K562 (cell line): ENCODE data around the gene TMEM205. TPM values are rescaled to one million over a fixed set of nuclear protein-coding genes. Genes with fewer than 3 reads are reported as not detected.
A peak's percentile ranks its signal among the peaks of the same experiment; 100 is the strongest.

Experiments
- CCNT2 ChIP-seq: IDR thresholded peaks from 2 replicates; pipeline ENCODE4 v1.6.1; 2011; ENCODE audit warnings: borderline replicate concordance, low read depth, mild to moderate bottlenecking, moderate library complexity, mixed read lengths, low read length; ENCODE audit not compliant: insufficient read length; ENCODE audit errors: extremely low read depth
- COPS2 ChIP-seq: fragments of 450-650 bp; conservative IDR thresholded peaks from 2 replicates; pipeline ENCODE4 v1.6.1; 2016; ENCODE audit warnings: mild to moderate bottlenecking, moderate library complexity
- FIP1L1 ChIP-seq: fragments of 200-400 bp; formaldehyde crosslinking; IDR thresholded peaks from 2 replicates; pipeline ENCODE4 v1.6.1; 2018; ENCODE audit warnings: mild to moderate bottlenecking, low read depth, low read length; ENCODE audit not compliant: poor library complexity, severe bottlenecking
- HSF4 ChIP-seq: fragments of 250-450 bp; sonication (Bioruptor Pico); IDR thresholded peaks from 2 replicates; pipeline ENCODE4 v2.1.2; 2022; ENCODE audit warnings: mild to moderate bottlenecking, moderate library complexity, borderline replicate concordance
- KAT2B ChIP-seq: IDR thresholded peaks from one replicate; pipeline ENCODE4 v1.6.1; 2012; ENCODE audit warnings: low read depth, mild to moderate bottlenecking, control low read depth, inconsistent platforms, low read length, moderate library complexity
- NR2C1 ChIP-seq, 2 experiments: fragments of 450-650 bp; IDR thresholded peaks; 2 replicates each; pipeline ENCODE4 v1.6.1; 2017; ENCODE audit warnings: mild to moderate bottlenecking in 2 of 2, antibody characterized with exemption in 1 of 2, inconsistent platforms in 1 of 2, missing compliant biosample characterization in 1 of 2, missing genetic modification characterization in 1 of 2
- NR4A1 ChIP-seq, 2 experiments: fragments of 250-450 bp in 1 of 2; fragments of 450-650 bp in 1 of 2; sonication (Bioruptor Pico) in 1 of 2; IDR thresholded peaks; 2 replicates each; pipeline versions ENCODE4 v1.4.0 to v1.6.1; 2016 to 2020; ENCODE audit warnings: mild to moderate bottlenecking in 2 of 2, missing compliant biosample characterization in 1 of 2, missing genetic modification characterization in 1 of 2, moderate library complexity in 1 of 2
- PCBP1 ChIP-seq: fragments of 200-400 bp; formaldehyde crosslinking; IDR thresholded peaks from 2 replicates; pipeline ENCODE4 v1.6.1; 2018; ENCODE audit warnings: mild to moderate bottlenecking, low read depth, low read length; ENCODE audit not compliant: poor library complexity, severe bottlenecking
- PHF21A ChIP-seq: fragments of 450-650 bp; IDR thresholded peaks from 2 replicates; pipeline ENCODE4 v1.6.1; 2017; ENCODE audit warnings: low read depth, borderline replicate concordance
- SRSF9 ChIP-seq: fragments of 200-400 bp; formaldehyde crosslinking; IDR thresholded peaks from 2 replicates; pipeline ENCODE4 v1.6.1; 2017; ENCODE audit warnings: low read depth, low read length, borderline replicate concordance
- ZFX ChIP-seq: sonication (generic); formaldehyde crosslinking; IDR thresholded peaks from 2 replicates; pipeline ENCODE4 v1.8.0; 2022; ENCODE audit warnings: mild to moderate bottlenecking, missing genetic modification reagents, moderate library complexity
- ZMIZ1 ChIP-seq, 2 experiments: fragments of 150-350 bp in 1 of 2; IDR thresholded peaks; 2 replicates each; pipeline ENCODE4 v1.6.1; 2012 to 2016; ENCODE audit warnings: low read depth in 2 of 2, low read length in 2 of 2, mild to moderate bottlenecking in 1 of 2, moderate library complexity in 1 of 2
- polyA plus RNA-seq, 8 experiments: library from polyadenylated mRNA; depleted of rRNA in 4 of 8; stranded (reverse) in 5 of 8; unstranded in 3 of 8; fragments of >200 nt; fragmentation: Nextera tagmentation in 2 of 8; fragmentation: Illumina TruSeq in 1 of 8; extraction: Ambion mirVana in 2 of 8; extraction: Trizol in 1 of 8; gene quantifications; 2 replicates each; pipeline versions ENCODE4 v1.2.1 to v1.2.3, GENCODE V29; 2011 to 2014; ENCODE audit warnings: inconsistent platforms in 1 of 8, missing spikeins in 1 of 8
- total RNA-seq, 7 experiments: library from RNA; depleted of rRNA in 6 of 7; stranded (reverse); fragments of >200 nt in 6 of 7; fragmentation: Illumina TruSeq in 2 of 7; extraction: Trizol in 2 of 7; gene quantifications; 2 replicates each; pipeline versions ENCODE4 v1.2.1 to v1.2.3, GENCODE V29; 2011 to 2021; ENCODE audit warnings: low replicate concordance in 1 of 7
- TF ChIP-seq, protein P1 (sequence below): fragments of 450-650 bp; formaldehyde crosslinking; IDR thresholded peaks from 2 replicates; pipeline ENCODE4 v1.4.0; 2020; ENCODE audit warnings: mild to moderate bottlenecking, moderate library complexity
- TF ChIP-seq, protein P2 (sequence below): fragments of 450-650 bp; IDR thresholded peaks from 2 replicates; pipeline ENCODE4 v1.6.1; 2017; ENCODE audit warnings: antibody characterized with exemption, mild to moderate bottlenecking

The TMEM205 gene
- total and polyA plus RNA-seq, 9 of the 15 experiments (the other 6 are each of a cell fraction or from before 2014, with no cell fraction given): 21.3 to 81.5 (median 44.1) TPM

- TF ChIP-seq KAT2B: no peak
- no peak for TF ChIP-seq COPS2
- TF ChIP-seq PHF21A: no peak
- TF ChIP-seq HSF4 (CRISPR knock-in tag): no peak
- TF ChIP-seq PCBP1: peak; percentile 81
- peak; percentile 13; the same call in 1 of the 2 replicates for TF ChIP-seq ZFX (CRISPR knock-in tag)
- no peak for TF ChIP-seq NR4A1 (CRISPR knock-in tag; IDR thresholded peaks at IDR 0.05)
- TF ChIP-seq NR4A1 (tag; IDR thresholded peaks at IDR 0.05): no peak
- TF ChIP-seq ZMIZ1 (IDR thresholded peaks at IDR 0.05; ENCODE audit: low read depth in 2 of 2, low read length in 2 of 2): peak in 1 of 2 experiments; percentile 32; a peak in 1 of 4 replicates
- no peak for TF ChIP-seq SRSF9
- TF ChIP-seq FIP1L1: no peak
- TF ChIP-seq NR2C1 (IDR thresholded peaks at IDR 0.05): no peak
- no peak for TF ChIP-seq NR2C1 (tag; IDR thresholded peaks at IDR 0.05)
- TF ChIP-seq CCNT2: no peak
- TF ChIP-seq, protein P1, sequence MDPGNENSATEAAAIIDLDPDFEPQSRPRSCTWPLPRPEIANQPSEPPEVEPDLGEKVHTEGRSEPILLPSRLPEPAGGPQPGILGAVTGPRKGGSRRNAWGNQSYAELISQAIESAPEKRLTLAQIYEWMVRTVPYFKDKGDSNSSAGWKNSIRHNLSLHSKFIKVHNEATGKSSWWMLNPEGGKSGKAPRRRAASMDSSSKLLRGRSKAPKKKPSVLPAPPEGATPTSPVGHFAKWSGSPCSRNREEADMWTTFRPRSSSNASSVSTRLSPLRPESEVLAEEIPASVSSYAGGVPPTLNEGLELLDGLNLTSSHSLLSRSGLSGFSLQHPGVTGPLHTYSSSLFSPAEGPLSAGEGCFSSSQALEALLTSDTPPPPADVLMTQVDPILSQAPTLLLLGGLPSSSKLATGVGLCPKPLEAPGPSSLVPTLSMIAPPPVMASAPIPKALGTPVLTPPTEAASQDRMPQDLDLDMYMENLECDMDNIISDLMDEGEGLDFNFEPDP (CRISPR knock-in tag): no peak
- TF ChIP-seq, protein P2, sequence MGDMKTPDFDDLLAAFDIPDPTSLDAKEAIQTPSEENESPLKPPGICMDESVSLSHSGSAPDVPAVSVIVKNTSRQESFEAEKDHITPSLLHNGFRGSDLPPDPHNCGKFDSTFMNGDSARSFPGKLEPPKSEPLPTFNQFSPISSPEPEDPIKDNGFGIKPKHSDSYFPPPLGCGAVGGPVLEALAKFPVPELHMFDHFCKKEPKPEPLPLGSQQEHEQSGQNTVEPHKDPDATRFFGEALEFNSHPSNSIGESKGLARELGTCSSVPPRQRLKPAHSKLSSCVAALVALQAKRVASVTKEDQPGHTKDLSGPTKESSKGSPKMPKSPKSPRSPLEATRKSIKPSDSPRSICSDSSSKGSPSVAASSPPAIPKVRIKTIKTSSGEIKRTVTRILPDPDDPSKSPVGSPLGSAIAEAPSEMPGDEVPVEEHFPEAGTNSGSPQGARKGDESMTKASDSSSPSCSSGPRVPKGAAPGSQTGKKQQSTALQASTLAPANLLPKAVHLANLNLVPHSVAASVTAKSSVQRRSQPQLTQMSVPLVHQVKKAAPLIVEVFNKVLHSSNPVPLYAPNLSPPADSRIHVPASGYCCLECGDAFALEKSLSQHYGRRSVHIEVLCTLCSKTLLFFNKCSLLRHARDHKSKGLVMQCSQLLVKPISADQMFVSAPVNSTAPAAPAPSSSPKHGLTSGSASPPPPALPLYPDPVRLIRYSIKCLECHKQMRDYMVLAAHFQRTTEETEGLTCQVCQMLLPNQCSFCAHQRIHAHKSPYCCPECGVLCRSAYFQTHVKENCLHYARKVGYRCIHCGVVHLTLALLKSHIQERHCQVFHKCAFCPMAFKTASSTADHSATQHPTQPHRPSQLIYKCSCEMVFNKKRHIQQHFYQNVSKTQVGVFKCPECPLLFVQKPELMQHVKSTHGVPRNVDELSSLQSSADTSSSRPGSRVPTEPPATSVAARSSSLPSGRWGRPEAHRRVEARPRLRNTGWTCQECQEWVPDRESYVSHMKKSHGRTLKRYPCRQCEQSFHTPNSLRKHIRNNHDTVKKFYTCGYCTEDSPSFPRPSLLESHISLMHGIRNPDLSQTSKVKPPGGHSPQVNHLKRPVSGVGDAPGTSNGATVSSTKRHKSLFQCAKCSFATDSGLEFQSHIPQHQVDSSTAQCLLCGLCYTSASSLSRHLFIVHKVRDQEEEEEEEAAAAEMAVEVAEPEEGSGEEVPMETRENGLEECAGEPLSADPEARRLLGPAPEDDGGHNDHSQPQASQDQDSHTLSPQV: no peak
Observed at GRCh38 chr19:11339254-11340098, 6.6 kb downstream of the TMEM205 start, which contains the start of gene RAB3D (continued).
